Muscle layer of colon (tissue), 2 donors: ENCODE data around the gene AGMO.

ENCODE experiments used
- H3K27ac ChIP-seq: one replicate; pipeline ENCODE4 v1.7.0; 2013; ENCODE audit warnings: low read depth, mild to moderate bottlenecking, low read length, moderate library complexity
- H3K27me3 ChIP-seq, 2 donors: one replicate each; pipeline ENCODE4 v1.7.0; 2013; ENCODE audit warnings: low read length in 2 of 2, mild to moderate bottlenecking in 2 of 2; ENCODE audit not compliant: insufficient read depth in 2 of 2, control insufficient read depth in 1 of 2
- H3K36me3 ChIP-seq: one replicate; pipeline ENCODE4 v1.7.0; 2013; ENCODE audit warnings: mild to moderate bottlenecking, low read length; ENCODE audit not compliant: insufficient read depth
- H3K4me1 ChIP-seq: one replicate; pipeline ENCODE4 v1.7.0; 2013; ENCODE audit warnings: mild to moderate bottlenecking, low read length; ENCODE audit not compliant: insufficient read depth
- H3K4me3 ChIP-seq, 2 donors: one replicate each; pipeline ENCODE4 v1.7.0; 2013; ENCODE audit warnings: low read length in 2 of 2, low read depth in 1 of 2, mild to moderate bottlenecking in 1 of 2, moderate library complexity in 1 of 2
- H3K9ac ChIP-seq: one replicate; pipeline ENCODE4 v1.7.0; 2013; ENCODE audit warnings: low read length
- H3K9me3 ChIP-seq: one replicate; pipeline ENCODE4 v1.7.0; 2013; ENCODE audit warnings: mild to moderate bottlenecking, low read length
- donor health status: abdominal sarcoma.
- donor health status: Adenocarcinoma of cecum.

Gene AGMO

GRCh38 chr7:15478401-15478800 lies 83.4 kb downstream of the AGMO start:
- no peaks in the 10 kb centered on the region for H3K4me1 ChIP-seq
- no peaks in the 10 kb centered on the region for H3K36me3 ChIP-seq
- H3K4me3 ChIP-seq, result no peak overlapping the region
- no peak overlapping the region for H3K9ac ChIP-seq
- no peaks in the 10 kb centered on the region for H3K9me3 ChIP-seq
- no peaks in the 10 kb centered on the region for H3K27me3 ChIP-seq
- H3K27ac ChIP-seq, result no peak overlapping the region

GRCh38 chr7:15476531-15476918 lies 85.3 kb downstream of the AGMO start:
- Histone ChIP-seq H3K36me3 (no peaks in the 10 kb centered on the region), H3K4me1 (no peaks in the 10 kb centered on the region), H3K27ac (no peak overlapping the region), H3K27me3 (no peaks in the 10 kb centered on the region), H3K9me3 (no peaks in the 10 kb centered on the region), H3K4me3 (no peak overlapping the region), H3K9ac (no peak overlapping the region)

GRCh38 chr7:15475808-15476530 lies 85.8 kb downstream of the AGMO start:
- Histone ChIP-seq H3K9ac (no peak overlapping the region), H3K27me3 (no peaks in the 10 kb centered on the region), H3K27ac (no peak overlapping the region), H3K4me1 (no peaks in the 10 kb centered on the region), H3K36me3 (no peaks in the 10 kb centered on the region), H3K9me3 (no peaks in the 10 kb centered on the region), H3K4me3 (no peak overlapping the region)

GRCh38 chr7:15471669-15471950 lies 90.2 kb downstream of the AGMO start:
- Histone ChIP-seq H3K27ac (no peak overlapping the region), H3K27me3 (no peaks in the 10 kb centered on the region), H3K9me3 (no peaks in the 10 kb centered on the region), H3K36me3 (no peaks in the 10 kb centered on the region), H3K4me3 (no peak overlapping the region), H3K4me1 (no peaks in the 10 kb centered on the region), H3K9ac (no peak overlapping the region)

- Histone ChIP-seq H3K4me1 (no peaks in the 10 kb centered on the region), H3K9ac (no peak overlapping the region), H3K27ac (no peak overlapping the region), H3K27me3 (no peaks in the 10 kb centered on the region), H3K4me3 (no peak overlapping the region), H3K36me3 (no peaks in the 10 kb centered on the region), H3K9me3 (no peaks in the 10 kb centered on the region)
These were observed 90.8 kb downstream of the AGMO start for GRCh38 chr7:15470825-15471668.

- Histone ChIP-seq H3K36me3 (no peaks in the 10 kb centered on the region), H3K9me3 (no peaks in the 10 kb centered on the region), H3K4me1 (no peaks in the 10 kb centered on the region), H3K27ac (no peak overlapping the region), H3K4me3 (no peak overlapping the region), H3K9ac (no peak overlapping the region), H3K27me3 (no peaks in the 10 kb centered on the region)
These were observed 97.1 kb downstream of the AGMO start for GRCh38 chr7:15464667-15465121.

- peak overlapping the region; percentile 25 for H3K27ac ChIP-seq
- H3K9me3 ChIP-seq, result no peaks in the 10 kb centered on the region
- no peak overlapping the region for H3K9ac ChIP-seq
- no peaks in the 10 kb centered on the region for H3K27me3 ChIP-seq
- no peak overlapping the region for H3K4me3 ChIP-seq
- no peaks in the 10 kb centered on the region for H3K36me3 ChIP-seq
- H3K4me1 ChIP-seq, result no peaks in the 10 kb centered on the region
These were observed 97.8 kb downstream of the AGMO start for GRCh38 chr7:15463801-15464666.

GRCh38 chr7:15462721-15463389 lies 99.0 kb downstream of the AGMO start:
- Histone ChIP-seq H3K4me3 (no peak overlapping the region), H3K27ac (no peak overlapping the region), H3K4me1 (no peaks in the 10 kb centered on the region), H3K27me3 (no peaks in the 10 kb centered on the region), H3K9ac (no peak overlapping the region), H3K36me3 (no peaks in the 10 kb centered on the region), H3K9me3 (no peaks in the 10 kb centered on the region)

- no peaks in the 10 kb centered on the region for H3K9me3 ChIP-seq
- no peak overlapping the region for H3K27ac ChIP-seq
- no peaks in the 10 kb centered on the region for H3K27me3 ChIP-seq
- H3K9ac ChIP-seq, result no peak overlapping the region
- no peaks in the 10 kb centered on the region for H3K36me3 ChIP-seq
- no peak overlapping the region for H3K4me3 ChIP-seq
- no peaks in the 10 kb centered on the region for H3K4me1 ChIP-seq
These were observed 100.2 kb downstream of the AGMO start for GRCh38 chr7:15461576-15461975.

- Histone ChIP-seq H3K27ac (no peak overlapping the region), H3K27me3 (no peaks in the 10 kb centered on the region), H3K9me3 (no peaks in the 10 kb centered on the region), H3K9ac (no peak overlapping the region), H3K36me3 (no peaks in the 10 kb centered on the region), H3K4me3 (no peak overlapping the region), H3K4me1 (no peaks in the 10 kb centered on the region)
These were observed 102.7 kb downstream of the AGMO start for GRCh38 chr7:15459018-15459615.
